ENCODE data around the gene MED31.
"Not testable (repeated sequence)": the region's sequence is repeated elsewhere in the genome, so short reads cannot be mapped to it uniquely, and the experiment has no call there.

MED31 gene

DNA sequence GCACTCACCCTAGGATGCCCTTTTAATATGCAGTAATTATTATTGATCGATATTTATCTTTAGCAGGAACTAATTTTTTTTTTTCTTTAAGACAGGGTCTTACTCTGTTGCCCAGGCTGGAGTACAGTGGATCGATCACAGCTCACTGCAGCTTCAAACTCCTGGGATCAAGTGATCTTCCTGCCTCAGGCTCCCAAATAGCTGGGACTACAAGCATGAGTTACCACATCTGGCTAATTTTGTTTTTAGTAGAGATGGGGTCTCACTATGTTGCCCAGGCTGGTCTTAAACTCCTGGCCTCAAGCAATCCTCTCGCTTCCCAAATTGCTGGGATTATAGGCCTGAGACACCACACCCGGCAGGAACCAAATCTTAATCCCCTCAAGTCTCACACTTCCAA is 40.2 kb downstream of the MED31 start:
- DNase-seq: no peak

- DNase-seq: no peak
These were observed 41.4 kb downstream of the MED31 start for GRCh38 chr17:6610011-6610410.

DNA sequence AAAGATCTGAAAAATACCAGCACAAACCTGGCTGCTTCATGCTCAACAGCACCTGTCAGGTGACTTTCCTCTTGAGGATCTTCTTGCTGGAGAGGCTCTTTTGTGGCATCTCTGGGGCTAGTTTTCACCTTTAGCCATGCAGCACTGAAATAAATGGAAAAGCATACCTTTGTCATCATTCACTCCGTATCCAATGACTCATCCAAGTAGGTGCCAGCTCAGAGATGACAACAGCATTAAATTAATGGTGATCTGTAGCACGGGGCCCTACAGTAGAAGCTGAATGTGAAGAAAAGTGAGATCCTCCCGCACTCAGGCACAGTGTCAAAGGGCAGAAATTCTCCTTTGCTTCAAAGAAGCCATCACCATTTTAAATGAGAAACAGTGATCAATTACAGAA is 43.1 kb downstream of the MED31 start:
- DNase-seq: no peak

- no peak for DNase-seq
These were observed 46.3 kb downstream of the MED31 start for GRCh38 chr17:6605142-6605541.

DNA sequence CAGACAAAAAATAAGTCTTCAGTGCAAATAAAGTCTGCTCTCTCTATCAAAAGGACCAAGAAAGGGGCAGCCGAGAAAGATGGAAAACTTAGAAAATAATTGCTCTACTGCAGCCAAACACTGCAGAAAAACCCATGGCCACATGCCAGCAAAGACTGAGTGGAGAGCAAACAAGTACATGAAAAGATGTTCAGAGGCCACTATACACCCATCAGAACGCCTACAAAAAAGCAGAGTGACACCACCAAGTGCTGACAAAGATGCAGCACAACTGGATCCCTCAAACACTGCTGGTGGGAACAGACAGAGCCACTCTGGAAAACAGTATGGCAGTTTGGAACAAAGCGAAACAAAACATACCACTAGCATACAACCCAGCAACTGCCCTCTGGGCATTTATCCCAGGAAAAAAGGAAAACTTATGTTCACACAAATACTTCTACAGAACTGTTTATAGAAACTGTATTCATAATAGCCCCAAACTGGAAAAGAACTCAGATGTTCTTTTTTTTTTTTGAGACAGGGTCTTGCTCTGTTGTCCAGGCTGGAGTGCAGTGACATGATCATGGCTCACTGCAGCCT is 47.6 kb downstream of the MED31 start:
- DNase-seq: no peak

- peak in 2 of 3 donors; percentile 14 to 67 for DNase-seq
These were observed 49.3 kb downstream of the MED31 start for GRCh38 chr17:6602141-6602540.

GRCh38 chr17:6599364-6599763 is 52.0 kb downstream of the MED31 start:
- peak; percentile 58 to 86 (median 81) for DNase-seq

DNA sequence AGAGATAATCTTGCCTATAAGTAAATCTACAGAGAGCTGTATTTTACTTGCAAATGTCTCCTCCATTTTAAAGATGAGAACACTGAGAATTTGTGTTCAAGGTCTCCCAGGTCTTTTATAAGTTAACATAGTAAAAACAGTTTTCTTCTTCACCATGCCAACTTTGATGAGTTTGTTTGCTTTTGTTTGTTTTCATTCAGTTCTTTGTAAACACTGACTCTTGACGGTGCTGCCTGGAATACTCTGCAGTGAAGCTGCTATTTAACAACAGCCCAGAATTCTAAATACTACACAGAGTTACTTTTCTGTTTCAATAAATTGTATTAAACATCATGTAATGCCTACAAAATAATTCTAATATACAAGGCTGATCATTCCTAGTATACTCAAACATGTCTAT is 53.7 kb downstream of the MED31 start:
- no peak for DNase-seq

- DNase-seq: no peak
These were observed 54.5 kb downstream of the MED31 start for GRCh38 chr17:6596941-6597340.

GRCh38 chr17:6596511-6596910 is 54.9 kb downstream of the MED31 start:
- DNase-seq: no peak

DNA sequence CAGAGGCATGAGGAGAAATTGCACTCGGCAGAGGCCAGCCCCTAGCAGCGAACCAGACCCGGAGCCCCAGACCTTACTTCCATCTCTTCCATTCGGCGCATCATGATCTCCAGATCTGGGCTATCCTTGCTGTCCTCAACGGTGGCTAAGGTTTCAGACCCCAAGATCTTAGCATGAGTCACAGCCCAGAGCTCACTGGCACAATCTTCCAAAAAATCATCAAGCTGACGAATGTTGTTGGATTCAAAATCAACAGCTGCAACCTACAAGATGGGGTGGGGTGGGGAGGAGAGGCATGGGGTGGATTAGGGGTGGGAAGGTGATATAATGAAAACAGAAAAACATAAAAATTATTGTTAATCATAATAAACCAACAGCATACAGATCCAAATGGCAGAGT is 55.3 kb downstream of the MED31 start:
- no peak for DNase-seq

- DNase-seq: not testable (repeated sequence)
These were observed 58.0 kb downstream of the MED31 start for GRCh38 chr17:6593371-6593770.

Measured in suppressor macrophage treated with lipopolysaccharide for 1 hour (primary cell).